GM12865 (cell line): ENCODE measurements around the gene HPS1.

Experiments
- DNase-seq: peaks from one replicate; pipeline ENCODE4 v3.0.0; 2010; ENCODE audit warnings: low read depth
- H3K4me3 ChIP-seq: 2 replicates; pipeline ENCODE4 v1.5.1; 2011; ENCODE audit warnings: mild to moderate bottlenecking, low read depth, low read length, control low read depth
- CTCF ChIP-seq: IDR thresholded peaks from 2 replicates; pipeline ENCODE4 v1.5.1; 2011; ENCODE audit warnings: low read length, control low read depth, low read depth, inconsistent platforms; ENCODE audit not compliant: insufficient read depth; ENCODE audit errors: missing control alignments

HPS1 gene

GRCh38 chr10:98472196-98472595 lies 25.5 kb upstream of the HPS1 start:
- TF ChIP-seq CTCF, result no peak
- H3K4me3 ChIP-seq, result no peak overlapping the region
- DNase-seq, result no peak

- DNase-seq, result no peak
- no peak for TF ChIP-seq CTCF
- H3K4me3 ChIP-seq, result no peak overlapping the region
Measured at GRCh38 chr10:98470850-98471249, 24.1 kb upstream of the HPS1 start.

GRCh38 chr10:98469001-98469931 lies 22.5 kb upstream of the HPS1 start:
- DNase-seq, result no peak
- TF ChIP-seq CTCF, result no peak
- no peak overlapping the region for H3K4me3 ChIP-seq

- DNase-seq, result peak; percentile 92
- peak; percentile 85 for TF ChIP-seq CTCF
- H3K4me3 ChIP-seq, result peak overlapping the region; percentile 72
Measured at GRCh38 chr10:98467506-98468318, 21.0 kb upstream of the HPS1 start.

GRCh38 chr10:98466861-98467505 lies 20.2 kb upstream of the HPS1 start:
- DNase-seq, result no peak
- H3K4me3 ChIP-seq, result no peak overlapping the region
- TF ChIP-seq CTCF, result no peak

GRCh38 chr10:98465866-98466265 lies 19.1 kb upstream of the HPS1 start:
- DNase-seq, result no peak
- H3K4me3 ChIP-seq, result no peak overlapping the region
- no peak for TF ChIP-seq CTCF
